Measurements from ENCODE around the gene BAAT. TPM values are rescaled to one million over a fixed set of nuclear protein-coding genes. Genes with fewer than 3 reads are reported as not detected.

Gene BAAT
- total RNA-seq, 1 donor from 2014 or later = under 0.01 TPM

GRCh38 chr9:101324245-101324804 lies 60.5 kb downstream of the BAAT start:
- no peak for DNase-seq (ENCODE audit: low read depth, low spot score)

GRCh38 chr9:101323129-101323528 lies 61.7 kb downstream of the BAAT start:
- no peak for DNase-seq (ENCODE audit: low read depth, low spot score)

- DNase-seq (ENCODE audit: low read depth, low spot score) = no peak
Observed at GRCh38 chr9:101317735-101318134, 67.1 kb downstream of the BAAT start.

- DNase-seq (ENCODE audit: low read depth, low spot score) = no peak
Observed at GRCh38 chr9:101315112-101315450, 69.7 kb downstream of the BAAT start.

- DNase-seq (ENCODE audit: low read depth, low spot score) = no peak
Observed at GRCh38 chr9:101312661-101313060, 72.1 kb downstream of the BAAT start.

GRCh38 chr9:101311758-101312420 lies 72.9 kb downstream of the BAAT start:
- peak; percentile 44 for DNase-seq (ENCODE audit: low read depth, low spot score)

- no peak for DNase-seq (ENCODE audit: low read depth, low spot score)
Observed at GRCh38 chr9:101311191-101311590, 73.6 kb downstream of the BAAT start.

Other genes starting within 250 kb of the BAAT start
- 14.6 and 18.7 TPM in 2 replicates for gene MRPL50, start 13.6 kb upstream of the BAAT start, total RNA-seq
- 17.9 and 19.2 TPM in 2 replicates for gene ZNF189, start 13.8 kb upstream of the BAAT start, total RNA-seq
- not detected in 2 replicates for gene ALDOB, start 50.8 kb upstream of the BAAT start, total RNA-seq
- gene RNF20, start 148.8 kb upstream of the BAAT start, total RNA-seq = 17.4 and 28.6 TPM in 2 replicates
- not detected in 2 replicates for gene PPP3R2, start 210.0 kb upstream of the BAAT start, total RNA-seq

All from pulmonary artery endothelial cell (primary cell).